ENCODE data around the gene LMBRD2. TPM values are rescaled to one million over a fixed set of nuclear protein-coding genes. Genes with fewer than 3 reads are reported as not detected.

Gene LMBRD2
- total RNA-seq, 1 donor from 2014 or later = 5.8 TPM

Other genes starting within 250 kb of the LMBRD2 start
- gene CAPSL, start 213.3 kb downstream of the LMBRD2 start, total RNA-seq = not detected
- not detected for gene UGT3A1, start 160.5 kb downstream of the LMBRD2 start, total RNA-seq
- gene UGT3A2, start 85.0 kb downstream of the LMBRD2 start, total RNA-seq = not detected
- 27.4 TPM for gene SKP2, start 224 bp upstream of the LMBRD2 start, total RNA-seq
- gene NADK2, start 90.0 kb upstream of the LMBRD2 start, total RNA-seq = 13.6 TPM
- 0.16 TPM for gene RANBP3L, start 150.0 kb upstream of the LMBRD2 start, total RNA-seq

All from esophagus mucosa (tissue), 1 donor.